ENCODE results near the gene AFAP1. TPM values are rescaled to one million over a fixed set of nuclear protein-coding genes. Genes with fewer than 3 reads are reported as not detected.

Gene AFAP1
- total and polyA plus RNA-seq, 2 of the 8 experiments (the other 6 are each of a cell fraction or from before 2014, with no cell fraction given), result 3.6 to 18.2 TPM

DNA sequence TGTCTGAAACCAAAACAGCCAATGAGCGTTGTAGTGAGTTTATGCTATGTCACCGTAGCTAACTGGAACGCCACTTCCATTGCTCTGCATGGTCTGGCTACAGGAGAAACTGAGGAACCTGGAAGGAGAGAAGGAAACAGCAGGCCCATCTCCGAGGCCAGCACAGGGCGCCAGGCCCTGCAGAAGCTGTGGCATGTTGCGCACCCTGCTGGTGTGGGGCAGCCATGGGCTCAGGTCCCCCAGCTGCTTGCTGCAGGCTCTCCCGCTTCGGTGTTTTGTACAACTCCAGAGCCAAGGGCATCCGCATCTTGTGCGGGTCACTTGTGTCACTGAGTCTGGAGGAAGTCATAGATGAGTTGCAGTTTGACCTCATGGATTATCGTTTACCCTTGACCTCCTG, 89.2 kb downstream of the AFAP1 start:
- DNase-seq (ENCODE audit: low read depth in 1 of 2, low spot score in 2 of 2), result no peak
- Histone ChIP-seq H2AFZ (ENCODE audit: low read length) (no peak overlapping the region), H4K20me1 (replicated peaks in 1 of 2; ENCODE audit: control insufficient read depth in 1 of 2, insufficient read depth in 2 of 2, low read length in 2 of 2) (peaks cover 0 to 2% of the 10 kb centered on the region in 2 experiments), H2BK15ac (ENCODE audit: low read length) (0 out of 2 replicates have a peak overlapping the region, but pooled peaks have one; percentile 48), H3K4me2 (ENCODE audit: insufficient read depth in 1 of 2, low read depth in 2 of 2, low read length in 2 of 2) (no peak overlapping the region), H4K91ac (replicated peaks; ENCODE audit: insufficient read length, low read length) (no peak overlapping the region), H2BK12ac (ENCODE audit: low read depth, low read length) (no peak overlapping the region), H2BK120ac (replicated peaks; ENCODE audit: low read depth, low read length) (no peak overlapping the region), H2AK5ac (ENCODE audit: low read depth, low read length) (no peak overlapping the region), H3K36me3 (ENCODE audit: control insufficient read depth in 2 of 4, insufficient read depth in 4 of 4, low read length in 3 of 4) (no peaks in the 10 kb centered on the region), H3K79me1 (ENCODE audit: low read depth, low read length) (no peaks in the 10 kb centered on the region; the same call in 1 of the 2 replicates), H3K56ac (replicated peaks; ENCODE audit: insufficient read length, low read depth, low read length) (no peak overlapping the region), H2BK5ac (ENCODE audit: low read depth, low read length) (0 out of 2 replicates have a peak overlapping the region, but pooled peaks have one; percentile 49), H3K27me3 (replicated peaks in 1 of 4; ENCODE audit: control insufficient read depth in 3 of 4, extremely low read depth in 1 of 4, insufficient read depth in 3 of 4, low read length in 3 of 4) (no peaks in the 10 kb centered on the region), H3K23ac (ENCODE audit: insufficient read length) (no peak overlapping the region), H3K4ac (replicated peaks; ENCODE audit: insufficient read length, low read depth, low read length) (no peak overlapping the region), H3K79me2 (ENCODE audit: control insufficient read depth in 1 of 2, insufficient read depth in 2 of 2, low read length in 2 of 2) (no peaks in the 10 kb centered on the region), H3K14ac (ENCODE audit: insufficient read length) (no peak overlapping the region), H2BK20ac (ENCODE audit: low read length) (no peak overlapping the region), H3K27ac (ENCODE audit: low read depth, low read length) (no peak overlapping the region), H4K5ac (ENCODE audit: insufficient read length, low read depth, low read length) (no peak overlapping the region), H3K18ac (ENCODE audit: extremely low read depth, low read length) (peak overlapping the region; percentile 68; the same call in 1 of the 2 replicates), H4K8ac (ENCODE audit: extremely low read depth, insufficient read depth, low read length) (no peak overlapping the region), H3K4me3 (ENCODE audit: extremely low read depth in 1 of 4, insufficient read depth in 2 of 4, low read depth in 3 of 4, low read length in 4 of 4) (no peak overlapping the region), H3K23me2 (ENCODE audit: low read depth, low read length) (no peaks in the 10 kb centered on the region; the same call in 1 of the 2 replicates), H3K9ac (replicated peaks in 1 of 4; ENCODE audit: extremely low read depth in 1 of 4, low read depth in 3 of 4, low read length in 3 of 4) (no peak overlapping the region), H3K4me1 (replicated peaks in 1 of 4; ENCODE audit: control insufficient read depth in 3 of 4, insufficient read depth in 4 of 4, low read length in 3 of 4) (peaks cover 0 to 3% (median 1%) of the 10 kb centered on the region in 4 experiments; a peak in 2 of 7 replicates), H3K9me3 (ENCODE audit: insufficient read depth in 2 of 2, low read depth in 1 of 2, low read length in 1 of 2) (no peaks in the 10 kb centered on the region)
- WGBS, 2 experiments (ENCODE audit: extremely low coverage in 1 of 2, insufficient coverage in 1 of 2, insufficient read length in 1 of 2, insufficient replicate concordance in 2 of 2, low coverage in 1 of 2, low lambda C conversion rate in 2 of 2, missing lambda C conversion rate in 1 of 2), result 89% methylated on average over 11 of the region's 11 CpGs; no CpG with 5 or more reads in 1 of the 2 experiments
- no peak for FAIRE-seq
- POLR2A ChIA-PET (ENCODE audit: partially characterized antibody), result interaction anchor here (0.9 to 1.1 kb wide), 3 partner anchors 9 to 46 kb away, joined by 3 read pairs; no protein-coding TSS in a partner anchor
- no peak for TF ChIP-seq JUND (IDR thresholded peaks at IDR 0.05; ENCODE audit: low read length)
- TF ChIP-seq CBX8 (IDR thresholded peaks at IDR 0.05; ENCODE audit: borderline replicate concordance, low read depth, low read length), result no peak
- TF ChIP-seq, protein P1, sequence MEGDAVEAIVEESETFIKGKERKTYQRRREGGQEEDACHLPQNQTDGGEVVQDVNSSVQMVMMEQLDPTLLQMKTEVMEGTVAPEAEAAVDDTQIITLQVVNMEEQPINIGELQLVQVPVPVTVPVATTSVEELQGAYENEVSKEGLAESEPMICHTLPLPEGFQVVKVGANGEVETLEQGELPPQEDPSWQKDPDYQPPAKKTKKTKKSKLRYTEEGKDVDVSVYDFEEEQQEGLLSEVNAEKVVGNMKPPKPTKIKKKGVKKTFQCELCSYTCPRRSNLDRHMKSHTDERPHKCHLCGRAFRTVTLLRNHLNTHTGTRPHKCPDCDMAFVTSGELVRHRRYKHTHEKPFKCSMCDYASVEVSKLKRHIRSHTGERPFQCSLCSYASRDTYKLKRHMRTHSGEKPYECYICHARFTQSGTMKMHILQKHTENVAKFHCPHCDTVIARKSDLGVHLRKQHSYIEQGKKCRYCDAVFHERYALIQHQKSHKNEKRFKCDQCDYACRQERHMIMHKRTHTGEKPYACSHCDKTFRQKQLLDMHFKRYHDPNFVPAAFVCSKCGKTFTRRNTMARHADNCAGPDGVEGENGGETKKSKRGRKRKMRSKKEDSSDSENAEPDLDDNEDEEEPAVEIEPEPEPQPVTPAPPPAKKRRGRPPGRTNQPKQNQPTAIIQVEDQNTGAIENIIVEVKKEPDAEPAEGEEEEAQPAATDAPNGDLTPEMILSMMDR (IDR thresholded peaks at IDR 0.05; ENCODE audit: control extremely low read depth in 1 of 3, insufficient read depth in 1 of 3, low read depth in 1 of 3, low read length in 3 of 3), result peak; percentile 52 to 68 (median 59)
- TF ChIP-seq RAD21 (IDR thresholded peaks at IDR 0.05 in 1 of 2, conservative IDR thresholded peaks at IDR 0.05 in 1 of 2; ENCODE audit: low read depth in 2 of 2, low read length in 2 of 2), result peak; percentile 48 to 59
- CTCF ChIA-PET (ENCODE audit: partially characterized antibody), result interaction anchor here (0.8 to 2.6 kb wide), 23 partner anchors 9 to 139 kb away, joined by 3 to 17 read pairs (median 4); no protein-coding TSS in a partner anchor

Measured in H1 (cell line).